ENCODE measurements around the gene DYNLT4. TPM values are rescaled to one million over a fixed set of nuclear protein-coding genes. Genes with fewer than 3 reads are reported as not detected.
"Not testable (repeated sequence)": the region's sequence is repeated elsewhere in the genome, so short reads cannot be mapped to it uniquely, and the experiment has no call there.

DYNLT4 gene
- total RNA-seq, 4 donors from 2014 or later: 2.5 to 3.3 TPM; not detected in 2

DNA sequence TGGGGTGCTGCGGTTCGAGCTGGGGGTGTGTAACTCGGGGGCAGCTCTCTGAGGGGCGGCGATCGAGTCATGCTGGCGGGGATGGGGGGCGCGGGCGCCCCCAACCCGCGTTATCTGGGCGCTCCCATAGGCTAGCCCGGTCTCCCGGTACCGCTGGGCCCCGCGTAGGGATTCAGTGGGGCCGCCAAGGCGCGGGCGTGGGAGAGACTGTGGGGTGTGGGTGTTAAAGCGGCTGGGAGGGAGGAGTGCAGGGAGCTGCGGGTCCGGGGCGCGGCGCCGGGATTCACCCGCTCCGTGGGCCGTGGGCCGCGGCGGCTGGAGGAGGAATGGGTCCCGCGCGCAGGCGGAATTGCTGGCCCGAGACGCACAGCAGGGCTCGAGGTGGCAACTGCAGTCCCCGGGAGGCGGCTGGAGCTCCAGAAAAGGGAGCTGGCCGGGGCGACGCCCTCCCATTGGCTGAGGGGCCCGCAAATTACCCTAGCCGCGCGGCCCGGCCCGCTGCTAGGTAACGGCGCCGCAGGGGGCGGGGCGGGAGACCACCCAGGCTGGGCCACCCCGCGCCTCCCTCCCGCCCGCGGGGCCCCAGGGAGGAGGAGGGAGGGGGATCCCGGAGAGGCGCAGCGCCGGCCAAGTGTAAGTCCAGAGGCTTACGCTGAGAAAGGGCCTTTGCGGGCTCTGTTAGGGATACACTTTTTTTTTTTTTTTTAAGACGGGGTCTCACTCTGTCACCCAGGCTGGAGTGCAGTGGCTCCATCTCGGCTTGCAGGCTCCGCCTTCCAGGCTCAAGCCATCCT is 35.9 kb upstream of the DYNLT4 start, which contains the start of gene PTCH2:
Gene PTCH2 (minus strand): TSS at position 392 of the 794 bp plus-strand sequence. CDS start 321 bp downstream, at position 71.
- no peaks in the 10 kb centered on the region for H3K27me3 ChIP-seq
- TF ChIP-seq POLR2A (IDR thresholded peaks at IDR 0.05) (peak in 1 of 2 donors; percentile 66), EP300 (IDR thresholded peaks at IDR 0.05) (peak in 1 of 2 donors; percentile 67)
- TF ChIP-seq, protein P1, sequence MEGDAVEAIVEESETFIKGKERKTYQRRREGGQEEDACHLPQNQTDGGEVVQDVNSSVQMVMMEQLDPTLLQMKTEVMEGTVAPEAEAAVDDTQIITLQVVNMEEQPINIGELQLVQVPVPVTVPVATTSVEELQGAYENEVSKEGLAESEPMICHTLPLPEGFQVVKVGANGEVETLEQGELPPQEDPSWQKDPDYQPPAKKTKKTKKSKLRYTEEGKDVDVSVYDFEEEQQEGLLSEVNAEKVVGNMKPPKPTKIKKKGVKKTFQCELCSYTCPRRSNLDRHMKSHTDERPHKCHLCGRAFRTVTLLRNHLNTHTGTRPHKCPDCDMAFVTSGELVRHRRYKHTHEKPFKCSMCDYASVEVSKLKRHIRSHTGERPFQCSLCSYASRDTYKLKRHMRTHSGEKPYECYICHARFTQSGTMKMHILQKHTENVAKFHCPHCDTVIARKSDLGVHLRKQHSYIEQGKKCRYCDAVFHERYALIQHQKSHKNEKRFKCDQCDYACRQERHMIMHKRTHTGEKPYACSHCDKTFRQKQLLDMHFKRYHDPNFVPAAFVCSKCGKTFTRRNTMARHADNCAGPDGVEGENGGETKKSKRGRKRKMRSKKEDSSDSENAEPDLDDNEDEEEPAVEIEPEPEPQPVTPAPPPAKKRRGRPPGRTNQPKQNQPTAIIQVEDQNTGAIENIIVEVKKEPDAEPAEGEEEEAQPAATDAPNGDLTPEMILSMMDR (IDR thresholded peaks at IDR 0.05): peak in 1 of 5 experiments; percentile 21
- 2 to 3% methylated on average over 45 to 65 of the region's 72 CpGs for WGBS, 2 donors
- peaks cover 0 to 43% (median 5%) of the 10 kb centered on the region in 4 donors for H3K4me1 ChIP-seq
- H3K4me3 ChIP-seq: peak within 1 kb of the TSS; percentile 41 to 66 (median 60)
- no peaks in the 10 kb centered on the region for H3K9me3 ChIP-seq
- H3K36me3 ChIP-seq: no peaks in the 10 kb centered on the region
- H3K27ac ChIP-seq: peak within 1 kb of the TSS; percentile 44 to 87 (median 86)
- DNase-seq (ENCODE audit: low spot score in 2 of 2): peak; percentile 64 to 69

GRCh38 chr1:44842486-44842861 is 35.3 kb upstream of the DYNLT4 start:
- WGBS, 2 donors: 46 to 61% methylated on average over 9 to 16 of the region's 16 CpGs
- peak overlapping the region; percentile 41 to 66 (median 60) for H3K4me3 ChIP-seq
- TF ChIP-seq, protein P1 (IDR thresholded peaks at IDR 0.05): no peak
- TF ChIP-seq POLR2A (IDR thresholded peaks at IDR 0.05): no peak
- H3K4me1 ChIP-seq: peaks cover 0 to 40% (median 4%) of the 10 kb centered on the region in 4 donors
- DNase-seq (ENCODE audit: low spot score in 2 of 2): no peak
- peak overlapping the region; percentile 44 to 87 (median 86) for H3K27ac ChIP-seq
- no peaks in the 10 kb centered on the region for H3K27me3 ChIP-seq
- no peaks in the 10 kb centered on the region for H3K9me3 ChIP-seq
- H3K36me3 ChIP-seq: no peaks in the 10 kb centered on the region

GRCh38 chr1:44839576-44839975 is 32.4 kb upstream of the DYNLT4 start:
- H3K27me3 ChIP-seq: no peaks in the 10 kb centered on the region
- DNase-seq (ENCODE audit: low spot score in 2 of 2): no peak
- H3K4me3 ChIP-seq: no peak overlapping the region
- 42 to 52% methylated on average over 4 of the region's 4 CpGs for WGBS, 2 donors
- no peaks in the 10 kb centered on the region for H3K36me3 ChIP-seq
- no peaks in the 10 kb centered on the region for H3K9me3 ChIP-seq
- TF ChIP-seq POLR2A (IDR thresholded peaks at IDR 0.05): no peak
- TF ChIP-seq EP300 (IDR thresholded peaks at IDR 0.05): no peak
- TF ChIP-seq, protein P1 (IDR thresholded peaks at IDR 0.05): no peak
- peaks cover 0 to 58% (median 4%) of the 10 kb centered on the region in 4 donors for H3K4me1 ChIP-seq
- peak overlapping the region in 2 of 4 donors; percentile 63 to 80 for H3K27ac ChIP-seq

DNA sequence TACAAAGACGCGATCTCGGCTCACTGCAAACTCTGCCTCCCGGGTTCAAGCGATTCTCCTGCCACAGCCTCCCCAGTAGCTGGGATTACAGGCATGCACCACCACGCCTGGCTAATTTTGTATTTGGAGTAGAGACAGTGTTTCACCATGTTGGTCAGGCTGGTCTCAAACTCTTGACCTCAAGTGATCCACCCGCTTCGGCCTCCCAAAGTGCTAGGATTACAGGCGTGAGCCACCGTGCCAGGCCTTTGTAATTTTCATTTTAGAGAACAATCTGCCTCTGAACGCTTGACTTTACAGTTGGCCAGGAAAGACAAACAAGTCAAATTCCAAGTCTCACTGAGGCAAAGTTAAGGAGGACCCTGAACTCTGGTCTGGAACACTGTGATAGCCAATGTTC is 31.1 kb upstream of the DYNLT4 start:
- not testable (repeated sequence) for DNase-seq (ENCODE audit: low spot score in 2 of 2); H3K36me3 ChIP-seq; H3K4me3 ChIP-seq; H3K27me3 ChIP-seq; H3K9me3 ChIP-seq
- Histone ChIP-seq H3K4me1 (peaks cover 0 to 63% (median 4%) of the 10 kb centered on the region in 4 donors), H3K27ac (peak overlapping the region in 3 of 4 donors; percentile 6 to 80 (median 15))
- 73 to 85% methylated on average over 11 of the region's 11 CpGs for WGBS, 2 donors

DNA sequence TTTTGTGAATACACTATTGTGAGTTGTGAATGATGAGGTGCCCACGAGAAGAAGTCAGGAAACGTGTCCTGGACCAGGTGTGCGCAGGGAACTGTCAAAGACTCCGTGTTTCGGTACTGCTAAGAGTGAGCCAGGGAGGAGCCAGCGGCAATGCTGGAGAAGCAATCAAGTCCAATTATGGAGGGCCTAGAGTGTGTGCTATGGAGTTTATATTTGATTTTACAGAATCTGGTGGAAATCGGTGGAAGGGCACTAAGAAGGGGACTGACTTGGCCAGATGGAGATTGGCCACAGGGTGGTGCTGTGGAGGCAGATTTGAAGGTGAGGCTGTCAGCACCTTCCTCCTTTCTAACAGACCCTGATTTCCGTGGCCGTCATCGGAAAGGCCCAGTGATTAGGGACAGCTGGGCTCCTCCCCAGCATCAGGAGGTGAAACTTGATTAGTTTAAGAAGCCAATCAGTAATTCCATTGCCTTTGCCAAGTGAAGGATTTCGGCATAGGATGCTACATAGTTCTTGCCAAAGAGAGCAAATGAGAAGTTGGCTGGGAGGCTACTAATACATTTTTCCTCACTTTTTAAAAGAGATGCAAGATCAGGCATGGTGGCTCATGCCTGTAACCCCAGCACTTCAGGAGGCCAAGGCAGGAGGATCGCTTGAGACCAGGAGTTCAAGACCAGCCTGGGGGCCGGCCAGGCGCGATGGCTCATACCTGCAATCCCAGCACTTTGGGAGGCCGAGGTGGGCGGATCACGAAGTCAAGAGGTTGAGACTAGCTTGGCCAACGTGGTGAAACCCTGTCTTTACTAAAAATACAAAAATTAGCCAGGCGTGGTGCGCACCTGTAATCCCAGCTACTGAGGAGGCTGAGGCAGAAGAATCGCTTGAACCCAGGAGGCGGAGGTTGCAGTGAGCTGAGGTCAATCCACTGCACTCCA is 28.9 kb upstream of the DYNLT4 start:
- Histone ChIP-seq H3K9me3 (no peaks in the 10 kb centered on the region), H3K27ac (peak overlapping the region in 3 of 4 donors; percentile 2 to 62 (median 38)), H3K4me3 (no peak overlapping the region), H3K4me1 (peaks cover 0 to 65% (median 0%) of the 10 kb centered on the region in 4 donors), H3K27me3 (no peaks in the 10 kb centered on the region), H3K36me3 (no peaks in the 10 kb centered on the region)
- DNase-seq (ENCODE audit: low spot score in 2 of 2): peak; percentile 85 to 96
- WGBS, 2 donors: 55 to 60% methylated on average over 23 of the region's 23 CpGs
- TF ChIP-seq, protein P1 (IDR thresholded peaks at IDR 0.05): peak; percentile 79 to 91 (median 83)
- TF ChIP-seq EP300 (IDR thresholded peaks at IDR 0.05) (peak in 1 of 2 donors; percentile 52), POLR2A (IDR thresholded peaks at IDR 0.05) (no peak)

Measured in tibial nerve (tissue), 4 donors.